NCI-H2196 (cell line): ENCODE measurements around the gene LDLRAD4.

Experiments used
- DNase-seq: peaks from one replicate; lab custom pipeline; 2025; ENCODE audit not compliant: unreplicated experiment; lab: John Stamatoyannopoulos, UW

Gene LDLRAD4

DNA sequence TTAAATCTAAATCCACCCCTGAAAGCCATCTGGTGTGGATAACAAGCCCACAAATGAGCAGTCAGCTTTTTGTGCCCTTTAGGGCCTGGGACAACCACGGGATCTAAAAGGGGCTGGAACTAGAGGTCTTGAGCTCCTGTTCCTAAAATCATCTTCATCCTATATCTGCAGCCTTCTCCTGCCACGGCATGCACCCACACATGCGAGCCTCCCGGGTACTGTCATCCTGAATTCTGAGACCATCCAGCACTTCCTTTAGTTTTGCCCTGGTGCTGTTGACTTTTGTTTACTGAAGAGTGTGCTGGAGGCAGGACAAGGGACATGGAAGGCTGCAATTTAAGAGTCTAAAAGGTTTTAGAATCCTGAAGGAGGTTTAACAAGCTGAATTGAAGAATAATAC, 324.6 kb downstream of the LDLRAD4 start:
- no peak for DNase-seq

DNA sequence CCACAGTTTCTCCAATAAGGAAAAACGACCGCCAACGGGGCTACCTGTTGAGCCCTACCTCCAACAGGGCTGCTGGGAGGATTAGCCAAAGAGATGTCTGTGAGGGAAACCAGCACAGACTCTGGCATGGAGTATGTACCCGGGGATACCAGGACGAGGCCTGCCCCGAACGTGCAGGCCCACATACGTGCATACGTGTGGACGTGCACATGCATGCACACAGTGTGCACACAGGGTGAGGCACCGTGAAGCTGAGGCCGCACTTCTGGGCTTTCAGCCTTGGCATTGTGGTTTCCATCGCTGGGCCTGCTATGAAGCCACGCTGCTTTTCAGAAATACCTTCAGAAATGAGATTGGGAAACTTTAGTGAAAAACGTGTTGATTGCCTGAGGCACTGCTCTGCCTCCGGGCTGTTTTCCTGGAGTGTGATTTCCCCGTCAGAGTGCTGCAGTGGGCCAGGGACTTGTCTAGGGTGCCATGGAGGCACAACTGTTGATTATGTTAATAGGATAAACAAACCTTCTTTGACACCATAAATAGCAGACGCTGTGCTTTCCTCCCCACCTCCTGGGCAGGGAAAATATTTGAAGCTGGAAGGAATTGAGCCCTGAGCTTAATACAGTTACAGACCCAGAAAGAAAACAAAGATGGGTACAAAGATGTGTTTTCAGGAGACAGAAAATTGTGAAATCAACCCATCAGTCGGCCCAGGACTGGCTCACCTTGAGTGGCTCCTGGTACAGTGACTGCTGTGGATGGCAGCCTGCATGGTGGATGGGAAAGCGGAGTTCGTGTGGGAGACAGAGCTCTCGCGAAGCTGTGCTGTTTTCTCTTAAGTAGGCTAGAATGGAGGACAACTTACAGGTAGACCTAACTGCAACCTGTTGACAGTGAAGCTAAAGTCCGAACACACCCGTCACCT, 325.5 kb downstream of the LDLRAD4 start:
- no peak for DNase-seq

DNA sequence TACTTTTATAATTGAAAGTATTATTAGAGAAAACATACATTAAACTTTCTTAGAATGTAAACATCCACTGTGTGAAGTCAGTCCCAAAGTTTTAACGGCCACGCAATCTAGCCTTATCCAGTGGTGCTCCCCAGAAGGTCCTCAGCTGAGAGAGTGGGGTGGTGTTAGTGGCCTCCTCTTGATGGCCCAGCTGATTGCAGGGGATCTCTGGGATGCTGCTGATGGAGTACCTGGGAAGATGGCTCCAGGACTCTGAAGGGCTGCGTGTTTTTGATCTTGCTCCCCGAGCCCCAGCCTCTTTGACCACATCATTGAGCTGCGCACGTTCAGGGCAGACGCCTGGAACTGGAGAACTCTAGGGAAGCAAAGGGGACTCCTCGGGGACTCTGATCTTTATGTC, 326.4 kb downstream of the LDLRAD4 start:
- DNase-seq = no peak

DNA sequence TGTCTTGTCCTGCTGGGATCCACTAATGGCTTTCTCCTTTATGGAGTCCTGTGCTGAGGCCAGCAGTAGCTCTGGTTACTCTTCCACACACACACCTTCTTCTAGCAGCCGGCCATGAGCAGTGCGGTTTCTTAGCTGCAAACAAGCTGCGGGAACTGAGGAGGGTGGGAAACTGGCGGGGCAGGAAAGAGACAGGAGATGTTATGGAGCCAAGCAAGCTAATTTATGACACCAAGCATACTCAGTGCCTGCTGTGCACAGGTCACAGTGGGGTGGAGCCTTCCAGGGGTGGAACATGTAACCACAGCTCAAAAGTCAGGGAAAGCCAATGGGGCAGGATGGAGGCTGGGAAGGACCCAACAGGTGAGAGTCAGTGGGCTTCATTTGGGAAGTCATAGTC, 327.0 kb downstream of the LDLRAD4 start:
- no peak for DNase-seq

DNA sequence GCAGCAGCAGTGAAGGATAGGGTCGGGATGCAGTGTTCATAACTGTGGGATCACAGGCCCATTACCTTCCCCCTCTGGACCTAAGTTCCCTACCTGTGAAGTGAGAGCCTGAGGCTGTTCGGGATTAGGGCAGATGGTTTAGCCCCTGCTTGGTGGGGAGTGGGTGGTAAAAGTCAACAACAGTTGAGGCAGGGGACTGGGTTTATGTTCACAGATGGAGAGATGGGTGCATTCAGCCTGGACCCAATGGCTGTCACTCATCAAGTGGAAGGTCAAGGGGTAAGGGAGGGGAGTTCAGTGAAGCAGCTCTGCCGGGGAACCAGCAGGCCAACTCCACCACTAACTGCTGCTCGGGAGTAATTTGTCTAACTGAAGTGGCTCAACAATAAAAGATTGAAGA, 327.4 kb downstream of the LDLRAD4 start:
- no peak for DNase-seq

DNA sequence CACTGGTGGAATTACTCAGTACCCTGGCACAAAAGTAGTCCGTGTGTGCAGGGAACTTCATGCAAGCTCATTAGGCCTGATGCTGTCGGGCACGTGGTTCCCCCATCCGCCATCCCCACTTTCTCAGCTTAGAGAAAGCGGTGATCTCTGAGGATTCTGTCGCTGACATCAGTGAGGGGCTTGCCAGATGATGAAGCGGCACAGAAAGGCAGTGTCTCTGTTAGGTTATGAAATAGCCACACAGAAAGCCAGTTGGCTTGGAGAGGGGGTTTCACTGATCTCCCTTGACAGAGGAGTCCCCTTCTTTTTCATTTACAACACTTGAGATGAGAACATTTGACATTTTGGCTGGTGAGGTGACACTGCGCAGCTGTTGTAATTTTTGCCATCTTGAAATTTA, 328.1 kb downstream of the LDLRAD4 start:
- no peak for DNase-seq

DNA sequence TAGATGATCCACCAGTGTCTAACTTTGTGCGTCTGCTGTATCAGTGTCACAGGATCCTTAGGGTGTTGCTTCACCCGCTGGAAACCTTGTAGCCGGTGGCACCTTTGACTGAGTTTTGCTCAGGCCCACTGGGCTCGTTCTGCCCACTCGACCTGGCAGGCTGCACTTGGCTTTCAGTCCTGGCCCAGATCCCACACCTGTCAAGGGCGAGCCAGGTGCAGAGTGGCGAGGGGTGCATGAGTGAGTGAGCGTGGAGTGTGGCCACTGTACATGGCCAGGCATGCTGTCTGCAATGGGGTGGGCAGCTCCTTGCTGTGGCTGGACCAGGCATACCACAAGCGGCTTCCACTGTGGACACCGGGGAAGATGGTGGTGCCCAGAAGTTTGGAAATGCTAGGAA, 328.8 kb downstream of the LDLRAD4 start:
- no peak for DNase-seq

DNA sequence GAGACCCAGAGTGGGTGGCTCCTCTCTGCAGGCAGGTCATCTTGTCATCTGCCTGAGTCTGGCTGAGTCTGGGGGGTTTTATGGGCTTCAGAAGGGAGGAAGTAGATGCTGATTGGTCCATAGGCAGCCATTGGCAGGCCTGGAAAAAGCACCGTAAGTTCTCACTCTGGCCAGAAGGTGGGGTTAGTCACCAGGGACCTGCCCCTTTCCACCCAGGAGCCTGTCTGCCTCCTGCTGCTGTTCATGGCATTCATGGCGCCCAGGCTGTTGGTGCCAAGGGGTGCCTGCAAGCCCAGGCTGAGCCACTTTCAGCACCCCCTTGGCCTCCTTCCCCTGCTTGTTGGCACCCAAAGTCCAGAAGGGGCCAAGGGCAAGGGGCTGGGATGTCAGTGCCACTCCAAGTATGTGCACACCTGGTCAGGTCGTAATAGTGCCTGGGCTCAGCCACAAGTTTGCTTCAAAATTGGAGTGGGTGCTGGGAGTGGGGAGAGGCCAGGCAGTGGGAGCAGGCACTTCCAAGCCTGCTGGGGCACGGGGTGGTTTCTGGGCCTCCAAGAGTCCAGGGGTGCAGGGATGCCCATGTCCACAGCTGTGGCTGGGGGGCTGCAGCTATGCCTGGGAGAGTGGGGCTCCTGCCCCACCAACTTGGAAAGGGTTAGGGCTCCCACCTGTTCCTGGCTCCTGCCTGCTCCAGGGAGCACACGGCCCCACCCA, 329.7 kb downstream of the LDLRAD4 start:
- DNase-seq = no peak

DNA sequence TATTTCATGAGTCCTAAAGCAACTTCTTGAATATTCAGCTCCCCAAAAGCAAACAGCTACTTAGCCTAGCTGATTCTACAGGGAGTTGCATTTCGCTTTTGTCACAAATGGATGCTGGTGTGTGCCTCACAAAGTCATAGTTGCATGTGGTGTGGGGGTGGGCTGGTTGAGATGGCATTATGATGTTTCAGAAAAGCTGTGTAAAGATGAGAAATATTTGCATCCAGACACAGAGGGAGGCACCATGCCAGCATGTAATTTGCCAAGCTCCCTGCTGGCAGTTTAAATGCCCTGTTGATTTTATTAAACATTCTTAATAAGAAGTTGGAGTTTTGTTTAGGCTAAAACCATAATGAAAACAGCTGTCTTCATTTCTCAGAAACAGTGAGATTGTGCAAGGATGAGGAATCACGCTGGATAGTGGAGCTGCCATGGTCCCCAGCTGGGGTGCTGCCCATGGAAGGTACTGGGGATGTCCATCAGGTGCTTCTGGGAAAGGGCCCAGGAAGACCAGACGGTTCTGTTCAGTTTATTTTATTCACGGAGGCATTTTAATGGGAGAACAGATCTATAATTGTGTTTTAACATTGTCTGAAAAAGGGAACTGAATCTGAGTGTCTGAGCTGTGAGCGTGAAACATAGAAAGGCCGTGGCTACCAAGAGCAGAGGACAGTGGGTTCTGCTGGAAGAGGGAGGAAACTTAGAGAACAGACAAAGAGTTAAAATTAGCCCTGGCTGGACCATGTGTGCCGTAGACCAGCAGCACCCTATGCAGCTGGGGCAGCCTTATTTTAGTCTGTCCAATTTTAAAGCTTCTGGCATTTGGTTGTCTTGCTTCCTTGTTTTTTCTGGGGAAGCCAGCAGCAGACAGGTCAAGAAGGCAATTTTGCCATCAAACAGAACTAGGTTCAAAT, 330.7 kb downstream of the LDLRAD4 start:
- DNase-seq = no peak

DNA sequence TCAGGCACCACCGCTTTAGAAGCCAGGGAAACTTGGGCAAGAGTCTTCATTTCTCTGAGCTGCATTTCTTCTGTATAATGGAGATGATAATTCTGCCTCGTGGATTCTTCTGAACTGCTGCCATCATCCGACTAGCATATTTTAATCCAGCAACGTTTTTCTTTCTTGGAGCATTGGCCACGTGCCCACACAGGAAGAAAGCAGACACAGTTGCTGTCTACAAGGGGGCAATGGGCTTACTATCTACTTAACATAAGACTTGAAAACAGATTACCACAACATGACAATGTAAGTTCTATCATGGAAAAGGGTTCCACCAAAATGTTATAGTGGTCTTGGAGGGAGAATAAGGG, 331.3 kb downstream of the LDLRAD4 start:
- DNase-seq = no peak

DNA sequence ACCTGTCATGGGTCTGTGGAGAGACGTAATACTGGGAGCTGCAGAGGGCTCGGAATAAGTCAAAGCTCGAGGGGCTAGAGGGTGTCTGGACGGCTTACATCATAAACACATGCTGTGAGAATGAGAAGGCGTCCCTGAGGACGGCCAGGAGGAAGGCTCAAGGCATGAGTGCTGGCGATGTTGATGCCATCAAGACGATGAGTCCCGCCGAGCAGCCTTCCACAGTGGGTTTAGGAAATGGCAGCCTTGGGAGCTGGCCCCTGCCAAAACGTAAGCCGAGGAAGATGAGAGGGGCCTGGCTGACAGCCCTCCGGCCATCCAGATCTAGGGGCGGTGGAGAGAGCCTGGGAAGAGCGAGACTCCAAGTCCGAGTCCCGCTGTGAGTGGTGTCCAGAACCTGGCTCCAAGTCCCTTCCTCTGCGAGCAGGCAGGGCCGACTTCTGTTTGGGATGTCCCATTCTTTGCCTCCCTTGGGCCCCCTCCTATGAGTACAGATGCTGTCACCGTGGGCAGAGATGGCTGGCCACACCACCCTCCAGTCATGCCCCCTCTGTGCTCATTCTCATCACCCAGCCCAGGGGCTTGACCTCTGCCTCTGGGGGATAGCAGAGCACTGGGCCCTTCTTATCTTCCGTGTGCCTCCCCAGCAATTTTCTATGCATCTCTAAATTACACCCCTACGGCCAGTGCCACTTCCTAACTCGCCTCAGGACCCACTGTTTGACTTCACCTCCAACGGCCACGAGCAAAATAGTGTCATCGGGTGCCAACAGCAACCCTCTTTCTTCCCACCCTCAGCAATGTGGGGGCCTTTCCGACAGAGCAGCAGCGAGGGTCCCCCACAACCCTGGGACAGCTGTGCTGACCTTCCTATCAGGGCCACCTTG, 332.1 kb downstream of the LDLRAD4 start:
- no peak for DNase-seq

DNA sequence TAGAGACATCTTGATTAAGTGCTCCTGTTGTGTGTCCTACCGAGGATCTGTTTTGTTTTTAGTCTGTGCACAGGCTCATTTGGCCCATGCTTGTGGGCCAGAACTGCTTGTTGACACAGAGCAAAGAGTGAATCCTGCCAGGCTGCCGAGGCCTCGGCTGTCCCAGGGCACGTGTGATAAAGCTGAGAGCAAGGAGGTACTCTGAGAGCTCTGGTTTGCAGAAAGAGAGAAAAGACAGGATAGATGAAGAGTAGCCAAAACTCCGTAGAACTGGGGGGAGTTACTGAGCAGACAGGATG, 332.7 kb downstream of the LDLRAD4 start:
- DNase-seq = no peak

DNA sequence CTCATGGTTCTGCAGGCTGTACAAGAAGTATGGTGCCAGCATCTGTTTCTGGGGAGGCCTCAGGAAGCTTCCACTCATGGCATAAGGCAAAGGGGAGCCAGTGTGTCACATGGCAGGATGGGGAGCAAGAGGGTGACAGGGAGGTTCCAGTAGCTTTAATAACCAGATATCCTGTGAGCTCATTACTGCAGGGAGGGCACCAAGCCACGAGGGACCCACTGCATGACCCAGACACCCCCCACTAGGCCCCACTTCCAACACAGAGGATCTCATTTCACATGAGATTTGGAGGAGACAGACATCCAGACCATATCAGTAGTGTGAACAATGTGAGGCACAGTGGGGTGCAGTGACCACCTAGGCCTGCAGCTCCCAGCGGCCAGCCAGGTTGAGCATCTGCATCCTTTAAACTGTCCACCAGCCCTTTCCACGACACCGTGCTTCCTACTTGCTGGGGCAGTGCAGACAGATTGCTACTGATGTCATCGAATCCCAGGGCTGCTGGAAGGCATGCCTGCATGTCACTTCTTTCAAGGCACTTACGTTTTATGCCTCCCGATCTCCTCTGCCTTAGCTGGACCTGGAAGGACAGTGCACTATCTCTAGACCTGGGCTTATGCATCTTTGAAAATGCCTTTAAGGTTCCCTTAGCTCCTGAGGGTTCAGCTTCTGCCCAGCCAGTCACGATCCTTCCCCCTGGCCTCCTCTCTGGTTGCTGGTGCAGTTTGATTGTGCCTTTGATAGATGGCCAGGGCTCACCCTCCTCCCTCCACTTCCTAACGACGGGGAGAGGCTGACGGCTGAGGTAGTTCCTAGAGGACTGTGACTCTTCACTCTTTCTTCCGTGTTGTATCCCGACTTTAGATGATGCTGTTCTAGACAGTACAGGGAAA, 333.5 kb downstream of the LDLRAD4 start:
- no peak for DNase-seq

DNA sequence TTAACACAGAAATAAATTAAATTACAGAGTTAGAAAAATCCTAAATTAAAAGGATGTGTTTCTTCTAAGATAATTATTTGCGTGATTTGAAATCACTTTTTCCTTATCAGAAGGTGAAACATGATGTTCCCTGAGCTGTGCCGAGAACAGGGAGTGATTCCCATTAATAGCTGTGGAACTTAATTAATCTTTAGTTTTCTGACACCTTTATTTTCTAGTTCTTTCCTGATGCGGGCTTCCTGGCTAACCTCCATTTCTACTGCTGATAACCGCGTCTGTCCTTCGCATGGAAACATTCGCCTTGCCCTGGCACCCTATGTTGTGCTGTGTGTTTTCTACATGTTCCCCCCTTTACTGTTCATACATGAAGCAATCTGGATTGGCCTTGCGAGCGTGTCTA, 334.9 kb downstream of the LDLRAD4 start:
- DNase-seq = no peak

DNA sequence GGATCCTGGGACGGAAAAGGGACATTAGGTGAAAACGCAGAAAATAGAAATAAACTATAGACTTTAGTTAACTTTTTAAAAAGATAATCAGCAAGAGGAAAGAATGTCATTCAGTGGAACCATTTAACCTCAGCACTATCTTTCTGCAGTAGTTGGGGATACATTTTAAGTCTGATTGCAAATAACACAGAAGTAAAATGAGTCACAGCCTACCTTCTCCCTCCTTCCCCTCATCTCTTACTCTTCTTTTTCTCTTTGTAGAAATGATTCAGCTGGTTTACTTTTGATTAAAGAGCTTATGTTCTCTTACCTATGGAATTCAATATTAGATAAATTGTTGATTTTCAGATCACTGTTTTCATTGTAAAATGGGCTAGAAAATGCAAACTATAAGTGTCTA, 336.6 kb downstream of the LDLRAD4 start:
- no peak for DNase-seq

DNA sequence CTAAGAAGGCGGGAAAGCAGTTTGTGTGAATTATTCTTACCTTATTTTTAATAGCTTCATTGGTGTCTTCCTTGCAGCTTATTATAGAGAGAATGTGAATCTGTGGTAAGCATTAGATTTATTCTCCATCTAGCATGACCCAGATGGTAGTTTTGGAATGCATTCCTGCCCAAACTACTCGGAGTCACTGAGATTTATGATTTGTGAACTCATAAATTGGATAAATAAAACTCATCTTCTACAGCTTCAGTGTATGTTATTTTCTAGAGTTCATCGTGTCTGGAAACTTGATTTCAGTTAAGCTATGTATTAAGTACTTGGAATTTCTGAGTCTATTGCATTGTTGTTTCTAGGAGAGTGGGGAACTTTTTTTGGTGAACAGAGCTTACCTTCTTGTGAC, 337.3 kb downstream of the LDLRAD4 start:
- no peak for DNase-seq

DNA sequence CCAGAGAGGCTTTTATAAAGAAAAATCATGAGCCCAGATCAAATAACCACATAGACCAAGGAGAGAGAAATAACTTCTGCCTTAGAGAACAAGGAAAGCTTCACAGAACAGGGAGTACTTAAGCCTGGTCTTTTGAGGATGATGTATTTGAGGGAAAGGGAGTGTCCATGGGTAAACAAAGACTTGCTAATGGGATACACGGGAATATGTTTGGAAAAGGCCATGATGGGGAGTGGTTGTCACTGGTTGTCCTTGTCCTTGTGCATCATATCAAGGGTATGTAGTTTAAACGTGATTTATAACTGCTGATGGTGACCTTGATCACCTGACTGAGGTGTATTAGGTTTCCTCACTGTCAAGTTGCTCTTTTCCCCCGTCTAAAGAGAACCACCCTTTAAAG, 337.9 kb downstream of the LDLRAD4 start:
- DNase-seq = no peak

DNA sequence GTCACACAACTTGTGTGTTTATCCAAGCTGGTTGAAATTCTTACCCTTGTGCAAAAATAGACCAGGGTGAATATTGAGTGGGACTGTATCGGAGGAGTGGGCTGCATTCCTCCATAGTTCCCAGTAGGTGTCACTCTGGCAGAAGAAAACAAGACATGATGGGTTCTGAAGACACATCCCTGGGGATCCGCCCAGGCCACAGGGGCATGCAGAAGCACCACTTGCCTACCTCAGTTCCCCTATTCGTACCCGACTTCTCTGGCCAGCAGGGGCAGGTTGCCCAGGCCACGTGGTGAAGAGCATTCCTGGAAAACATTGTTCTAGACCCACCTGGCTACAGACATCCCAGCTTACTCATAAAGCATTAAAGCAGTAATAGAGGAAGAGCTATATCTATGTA, 339.6 kb downstream of the LDLRAD4 start:
- peak; percentile 21 for DNase-seq

DNA sequence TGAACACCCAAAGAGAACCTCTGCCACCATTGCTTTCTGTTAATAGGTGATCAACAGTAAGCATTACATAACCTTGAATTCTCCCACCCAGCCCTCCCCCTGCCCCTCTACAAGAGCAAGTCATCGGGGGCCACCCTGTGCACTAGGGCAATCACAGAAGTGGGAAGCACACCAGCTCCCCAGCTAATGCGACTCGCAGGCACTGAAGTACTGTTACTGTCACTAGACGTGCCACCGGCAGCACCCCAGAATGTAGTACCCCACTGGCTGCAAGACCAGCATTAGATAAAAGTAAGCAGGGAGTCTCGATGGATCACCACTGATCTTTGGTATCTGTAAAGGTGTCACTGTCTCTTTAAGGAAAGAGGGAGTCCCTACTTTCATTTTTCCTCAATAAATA, 340.2 kb downstream of the LDLRAD4 start:
- no peak for DNase-seq

DNA sequence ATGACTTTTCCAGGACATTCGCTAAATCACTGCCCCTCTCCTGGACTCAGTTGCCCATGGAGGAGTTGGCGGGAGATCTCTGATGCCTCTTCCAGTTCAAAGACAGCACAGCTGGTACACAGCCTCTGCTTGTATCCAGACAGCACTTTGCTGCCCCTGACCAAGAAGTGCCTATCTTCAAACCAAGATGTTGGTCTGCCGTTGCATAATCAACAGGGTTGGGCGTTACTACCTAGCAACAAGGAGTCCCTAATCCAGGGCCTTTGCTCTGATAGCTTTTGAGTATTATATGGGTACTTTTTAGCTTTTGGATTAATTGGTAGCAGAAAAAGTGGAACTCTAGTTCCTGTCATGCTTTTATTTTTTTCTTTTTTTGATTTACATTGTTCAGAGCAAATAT, 341.2 kb downstream of the LDLRAD4 start:
- DNase-seq = no peak
